Measurements from ENCODE around the gene SLC27A2.
A peak's percentile ranks its signal among the peaks of the same experiment; 100 is the strongest.

SLC27A2 gene

DNA sequence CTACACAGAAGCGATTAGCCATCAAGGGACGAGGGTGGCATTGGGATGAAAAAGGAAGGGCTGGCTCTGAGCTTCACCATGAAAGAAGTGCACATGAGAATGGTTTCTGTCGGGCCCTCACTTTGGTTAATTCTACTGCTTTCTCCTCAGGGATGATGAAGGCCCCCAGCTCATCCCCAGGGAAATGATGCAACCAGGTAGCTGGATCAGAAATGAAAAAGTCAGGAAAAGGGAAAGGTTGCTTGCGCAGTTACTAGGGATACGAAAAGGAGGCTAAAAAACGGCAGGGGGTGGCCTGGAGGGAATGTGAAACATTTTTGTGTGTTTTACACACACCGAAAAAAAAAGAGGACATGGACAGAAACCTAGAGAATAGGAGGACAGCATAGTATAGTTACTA lies 1.4 kb upstream of the SLC27A2 start:
- TF ChIP-seq, protein P1, sequence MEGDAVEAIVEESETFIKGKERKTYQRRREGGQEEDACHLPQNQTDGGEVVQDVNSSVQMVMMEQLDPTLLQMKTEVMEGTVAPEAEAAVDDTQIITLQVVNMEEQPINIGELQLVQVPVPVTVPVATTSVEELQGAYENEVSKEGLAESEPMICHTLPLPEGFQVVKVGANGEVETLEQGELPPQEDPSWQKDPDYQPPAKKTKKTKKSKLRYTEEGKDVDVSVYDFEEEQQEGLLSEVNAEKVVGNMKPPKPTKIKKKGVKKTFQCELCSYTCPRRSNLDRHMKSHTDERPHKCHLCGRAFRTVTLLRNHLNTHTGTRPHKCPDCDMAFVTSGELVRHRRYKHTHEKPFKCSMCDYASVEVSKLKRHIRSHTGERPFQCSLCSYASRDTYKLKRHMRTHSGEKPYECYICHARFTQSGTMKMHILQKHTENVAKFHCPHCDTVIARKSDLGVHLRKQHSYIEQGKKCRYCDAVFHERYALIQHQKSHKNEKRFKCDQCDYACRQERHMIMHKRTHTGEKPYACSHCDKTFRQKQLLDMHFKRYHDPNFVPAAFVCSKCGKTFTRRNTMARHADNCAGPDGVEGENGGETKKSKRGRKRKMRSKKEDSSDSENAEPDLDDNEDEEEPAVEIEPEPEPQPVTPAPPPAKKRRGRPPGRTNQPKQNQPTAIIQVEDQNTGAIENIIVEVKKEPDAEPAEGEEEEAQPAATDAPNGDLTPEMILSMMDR (IDR thresholded peaks at IDR 0.05; ENCODE audit: poor library complexity, severe bottlenecking): no peak
- no peak for ATAC-seq (ENCODE audit: low read depth)
- Histone ChIP-seq H3K9me3 (ENCODE audit: severe bottlenecking) (no peaks in the 10 kb centered on the region), H3K36me3 (ENCODE audit: low read depth) (no peaks in the 10 kb centered on the region), H3K4me1 (ENCODE audit: insufficient read depth, poor library complexity, severe bottlenecking) (no peaks in the 10 kb centered on the region), H3K4me3 (ENCODE audit: severe bottlenecking) (no peak overlapping the region), H3K27ac (ENCODE audit: poor library complexity, severe bottlenecking) (no peak overlapping the region), H3K27me3 (ENCODE audit: insufficient read depth, poor library complexity, severe bottlenecking) (peaks cover 18% of the 10 kb centered on the region)
- DNase-seq (ENCODE audit: low spot score): no peak

DNA sequence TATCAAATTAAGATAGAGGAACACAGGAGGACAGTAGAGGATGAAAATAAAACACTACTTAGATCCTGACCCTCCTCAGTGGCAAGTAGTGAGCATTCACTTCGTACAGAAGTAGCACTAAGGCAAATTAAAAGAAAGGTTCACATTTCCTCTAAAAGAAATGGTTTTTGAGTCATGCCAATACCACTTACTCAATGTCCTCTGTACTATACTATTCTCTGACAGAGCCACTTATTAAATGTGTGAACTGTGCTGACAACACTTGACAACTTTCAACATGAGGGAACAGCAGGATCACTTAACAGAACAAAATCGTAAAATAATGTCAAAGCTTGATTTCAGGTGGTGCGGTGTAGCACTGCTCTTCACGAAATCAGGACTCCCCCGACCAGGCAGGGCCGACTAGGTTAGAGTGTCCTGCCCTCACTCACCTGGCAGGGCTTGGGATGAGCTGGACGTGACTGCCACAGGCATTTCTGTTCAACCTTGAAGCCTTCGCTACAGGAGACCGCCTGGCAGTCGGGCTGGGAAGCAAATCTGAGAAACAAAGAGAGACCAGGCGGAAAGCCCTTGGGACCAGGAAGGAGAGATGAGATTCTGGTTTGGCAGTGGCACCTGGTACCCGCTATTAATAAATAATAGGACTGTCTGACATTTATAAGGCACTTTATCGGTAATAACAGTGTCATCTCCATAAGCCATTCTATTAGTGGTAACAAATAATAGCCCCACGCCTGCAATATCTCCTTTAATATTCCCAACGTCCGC lies 611 bp upstream of the SLC27A2 start:
- Histone ChIP-seq H3K4me1 (ENCODE audit: insufficient read depth, poor library complexity, severe bottlenecking) (no peaks in the 10 kb centered on the region), H3K36me3 (ENCODE audit: low read depth) (no peaks in the 10 kb centered on the region), H3K9me3 (ENCODE audit: severe bottlenecking) (no peaks in the 10 kb centered on the region), H3K27me3 (ENCODE audit: insufficient read depth, poor library complexity, severe bottlenecking) (peaks cover 18% of the 10 kb centered on the region), H3K4me3 (ENCODE audit: severe bottlenecking) (peak overlapping the region; percentile 47), H3K27ac (ENCODE audit: poor library complexity, severe bottlenecking) (no peak overlapping the region)
- ATAC-seq (ENCODE audit: low read depth) (no peak), DNase-seq (ENCODE audit: low spot score) (peak; percentile 57)
- TF ChIP-seq, protein P1 (IDR thresholded peaks at IDR 0.05; ENCODE audit: poor library complexity, severe bottlenecking): no peak

DNA sequence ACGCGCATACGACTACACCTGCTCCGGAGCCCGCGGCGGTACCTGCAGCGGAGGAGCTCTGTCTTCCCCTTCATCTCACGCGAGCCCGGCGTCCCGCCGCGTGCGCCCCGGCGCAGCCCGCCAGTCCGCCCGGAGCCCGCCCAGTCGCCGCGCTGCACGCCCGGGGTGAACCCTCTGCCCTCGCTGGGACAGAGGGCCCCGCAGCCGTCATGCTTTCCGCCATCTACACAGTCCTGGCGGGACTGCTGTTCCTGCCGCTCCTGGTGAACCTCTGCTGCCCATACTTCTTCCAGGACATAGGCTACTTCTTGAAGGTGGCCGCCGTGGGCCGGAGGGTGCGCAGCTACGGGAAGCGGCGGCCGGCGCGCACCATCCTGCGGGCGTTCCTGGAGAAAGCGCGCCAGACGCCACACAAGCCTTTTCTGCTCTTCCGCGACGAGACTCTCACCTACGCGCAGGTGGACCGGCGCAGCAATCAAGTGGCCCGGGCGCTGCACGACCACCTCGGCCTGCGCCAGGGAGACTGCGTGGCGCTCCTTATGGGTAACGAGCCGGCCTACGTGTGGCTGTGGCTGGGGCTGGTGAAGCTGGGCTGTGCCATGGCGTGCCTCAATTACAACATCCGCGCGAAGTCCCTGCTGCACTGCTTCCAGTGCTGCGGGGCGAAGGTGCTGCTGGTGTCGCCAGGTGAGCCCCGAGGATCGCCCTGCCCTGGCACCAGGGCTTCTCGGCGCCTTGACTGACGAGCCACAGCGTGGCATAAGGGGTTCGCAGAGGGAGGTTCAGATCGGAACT lies 420 bp downstream of the SLC27A2 start:
- TF ChIP-seq, protein P1 (IDR thresholded peaks at IDR 0.05; ENCODE audit: poor library complexity, severe bottlenecking): peak; percentile 60
- H3K4me3 ChIP-seq (ENCODE audit: severe bottlenecking): peak overlapping the region; percentile 47
- H3K27ac ChIP-seq (ENCODE audit: poor library complexity, severe bottlenecking): no peak overlapping the region
- no peaks in the 10 kb centered on the region for H3K4me1 ChIP-seq (ENCODE audit: insufficient read depth, poor library complexity, severe bottlenecking)
- peaks cover 18% of the 10 kb centered on the region for H3K27me3 ChIP-seq (ENCODE audit: insufficient read depth, poor library complexity, severe bottlenecking)
- H3K9me3 ChIP-seq (ENCODE audit: severe bottlenecking): no peaks in the 10 kb centered on the region
- DNase-seq (ENCODE audit: low spot score) (peak; percentile 76), ATAC-seq (ENCODE audit: low read depth) (peak; percentile 74)
- no peaks in the 10 kb centered on the region for H3K36me3 ChIP-seq (ENCODE audit: low read depth)

DNA sequence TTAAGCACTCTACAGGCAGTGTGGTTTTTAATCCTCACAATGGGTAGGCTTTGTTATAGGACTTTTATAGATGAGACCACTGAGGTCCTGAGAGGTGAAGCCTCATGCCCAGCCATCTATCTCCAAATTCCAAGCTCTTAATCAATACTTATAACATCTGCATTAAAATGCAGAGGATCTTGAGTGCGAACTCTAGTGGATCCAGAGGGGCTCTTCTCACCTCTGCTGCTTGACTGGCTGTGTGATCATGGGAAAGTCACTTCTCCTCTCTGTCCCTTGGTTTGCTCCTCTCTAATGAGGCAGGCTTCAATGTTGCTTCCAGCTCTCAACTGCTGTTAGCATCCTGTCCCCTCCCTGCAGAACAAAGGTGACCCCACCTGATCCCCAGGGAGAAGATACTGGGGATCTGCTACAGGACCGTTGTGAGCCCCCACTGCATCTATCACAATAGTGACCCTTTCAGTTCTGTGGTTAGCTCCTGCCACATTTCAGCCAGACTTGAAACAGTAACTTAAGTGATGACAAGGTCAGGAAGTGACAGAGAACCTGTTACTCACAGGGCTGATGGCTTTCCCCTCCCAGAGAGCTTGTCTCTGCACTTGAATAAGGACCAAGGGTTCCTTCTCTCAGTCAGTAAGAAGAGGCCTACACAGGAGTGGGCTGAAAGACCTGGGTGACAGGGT lies 1.3 kb downstream of the SLC27A2 start:
- no peaks in the 10 kb centered on the region for H3K4me1 ChIP-seq (ENCODE audit: insufficient read depth, poor library complexity, severe bottlenecking)
- DNase-seq (ENCODE audit: low spot score) (no peak), ATAC-seq (ENCODE audit: low read depth) (no peak)
- H3K27ac ChIP-seq (ENCODE audit: poor library complexity, severe bottlenecking): no peak overlapping the region
- TF ChIP-seq, protein P1 (IDR thresholded peaks at IDR 0.05; ENCODE audit: poor library complexity, severe bottlenecking): no peak
- H3K27me3 ChIP-seq (ENCODE audit: insufficient read depth, poor library complexity, severe bottlenecking): peaks cover 18% of the 10 kb centered on the region
- H3K9me3 ChIP-seq (ENCODE audit: severe bottlenecking): no peaks in the 10 kb centered on the region
- H3K36me3 ChIP-seq (ENCODE audit: low read depth): no peaks in the 10 kb centered on the region
- H3K4me3 ChIP-seq (ENCODE audit: severe bottlenecking): peak overlapping the region; percentile 47

All from RWPE2 (cell line).